ENCODE results near the gene SH2D7.
"Not testable (repeated sequence)": the region's sequence is repeated elsewhere in the genome, so short reads cannot be mapped to it uniquely, and the experiment has no call there.

SH2D7 gene

DNA sequence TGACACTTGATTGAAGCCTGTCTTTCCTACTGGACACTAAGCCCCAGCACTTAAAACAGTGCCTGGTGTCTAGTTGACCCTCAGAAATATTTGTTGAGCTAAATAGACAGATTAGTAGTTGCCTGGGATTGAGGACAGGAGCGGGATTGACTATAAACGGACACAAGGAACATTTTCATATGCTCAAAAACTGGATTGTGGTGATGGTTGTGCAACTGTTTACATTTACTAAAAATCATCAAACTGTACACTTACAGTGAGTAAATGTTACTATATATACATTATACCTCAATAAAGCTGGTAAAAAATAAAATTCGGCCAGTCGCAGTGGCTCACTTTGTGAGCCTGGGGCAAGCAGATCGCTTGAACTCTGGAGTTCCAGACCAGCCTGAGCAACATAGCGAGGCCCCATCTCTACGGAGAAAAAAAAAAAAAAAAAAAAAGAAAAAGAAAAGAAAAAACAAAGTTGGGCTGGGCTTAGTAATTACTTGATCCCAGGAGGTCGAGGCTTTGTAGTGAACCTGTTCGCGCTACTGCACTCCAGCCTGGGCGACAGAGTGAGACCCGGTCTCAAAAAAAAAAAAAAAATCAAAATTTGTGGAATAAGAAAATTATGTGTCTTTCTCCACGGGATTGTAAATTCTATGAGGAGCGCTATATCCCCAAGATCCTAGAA is 56.2 kb downstream of the SH2D7 start:
- DNase-seq: no peak

DNA sequence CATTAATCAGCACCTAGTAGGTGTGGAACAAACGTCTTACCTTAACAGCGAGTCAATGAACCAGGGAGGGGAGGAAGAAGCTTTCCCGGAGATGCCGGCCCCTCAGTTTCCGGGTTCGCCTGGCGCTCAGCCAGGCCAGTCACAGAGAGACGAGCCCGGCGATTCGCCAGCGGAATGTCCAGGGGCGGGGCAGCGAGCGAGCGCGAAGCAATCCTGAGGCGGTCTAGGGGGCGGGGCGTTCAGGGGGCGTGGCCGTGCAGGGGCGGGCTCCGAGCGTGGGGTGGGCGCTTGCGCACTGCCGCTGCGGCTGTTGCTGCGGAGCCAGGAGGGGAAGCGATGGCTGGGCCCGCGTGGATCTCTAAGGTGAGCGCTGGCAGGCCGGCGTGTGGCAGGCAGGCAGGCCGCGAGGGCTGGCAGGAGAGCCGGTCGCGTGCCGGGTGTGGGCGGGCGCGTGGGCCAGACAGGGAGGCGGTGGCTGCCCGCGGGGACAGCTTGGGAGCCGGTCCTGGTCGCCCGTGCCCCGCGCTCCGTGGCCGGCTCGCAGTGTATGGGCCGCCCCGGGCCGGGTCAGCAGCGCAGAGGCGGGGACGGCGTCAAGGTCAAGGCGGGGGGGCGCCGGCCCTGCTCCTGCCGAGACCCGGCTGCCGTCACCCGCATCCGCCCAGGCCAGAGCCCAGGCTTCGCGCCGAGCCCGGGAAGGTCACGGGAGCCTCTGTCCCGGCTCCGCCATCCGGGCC is 56.9 kb downstream of the SH2D7 start, which contains the start of gene IDH3A:
TSS of gene IDH3A (plus strand) at position 295 of the 737 bp plus-strand sequence. CDS start at position 337, 42 bp downstream.
- peak; percentile 80 for DNase-seq

DNA sequence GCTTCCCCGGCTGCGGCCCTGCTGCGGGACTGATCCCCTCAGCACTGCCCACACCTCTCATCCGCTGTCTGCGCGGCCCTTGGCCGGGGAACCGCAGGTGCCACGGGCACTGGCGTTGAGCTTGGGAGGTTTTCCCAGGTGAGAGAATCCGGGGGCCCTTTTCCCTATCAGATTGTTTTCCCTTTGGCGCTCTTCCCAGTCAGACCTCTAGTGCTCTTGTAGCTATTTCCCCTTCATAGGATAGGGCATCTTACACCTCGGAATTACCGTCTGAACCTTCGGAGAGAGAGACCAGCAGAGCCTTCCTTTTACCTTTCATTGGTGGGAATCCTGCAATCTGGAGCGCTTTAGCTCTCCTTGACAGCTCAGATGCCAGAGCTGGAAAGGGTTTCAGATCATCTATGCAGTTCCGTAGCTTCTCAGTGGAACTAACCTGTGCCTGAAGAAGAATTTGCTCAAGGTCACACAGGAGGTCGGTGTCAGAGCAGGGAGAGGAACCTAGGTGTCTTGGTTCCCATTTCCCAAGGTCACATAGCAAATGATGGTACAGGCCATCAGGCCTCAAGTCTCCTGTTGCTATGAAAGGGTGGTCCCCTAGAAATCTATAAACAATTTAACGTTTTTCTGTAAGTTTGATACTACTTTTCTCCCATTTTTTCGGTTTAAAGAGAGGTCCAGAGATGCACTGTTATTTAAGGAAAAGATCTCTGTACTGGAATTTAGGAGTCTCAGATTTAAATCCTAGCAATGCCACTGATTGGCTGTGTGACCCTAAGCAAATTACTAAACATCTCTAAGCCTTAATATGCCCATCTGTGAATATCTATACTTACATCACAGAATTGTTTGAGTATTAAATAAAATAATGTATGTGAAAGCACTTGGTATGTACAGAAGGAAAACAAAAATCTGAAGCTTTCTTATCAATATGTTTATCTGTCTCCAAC is 57.7 kb downstream of the SH2D7 start:
- DNase-seq: peak; percentile 29

DNA sequence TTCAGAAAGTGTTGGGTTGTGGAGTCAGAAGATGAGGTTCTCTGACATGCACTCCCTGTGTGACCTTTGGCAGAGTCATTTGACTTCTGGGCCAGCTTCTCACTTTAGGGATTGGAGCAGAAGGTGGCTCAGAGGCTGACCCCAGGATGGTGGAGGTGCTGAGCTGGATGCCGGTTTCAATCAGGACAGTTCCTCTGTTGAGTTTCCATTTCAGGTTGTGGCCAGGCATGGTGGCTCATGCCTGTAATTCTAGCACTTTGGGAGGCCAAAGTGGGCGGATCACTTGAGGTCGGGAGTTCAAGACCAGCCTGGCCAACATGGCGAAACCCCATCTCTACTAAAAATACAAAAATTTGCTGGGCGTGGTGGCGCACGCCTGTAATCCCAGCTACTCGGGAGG is 58.7 kb downstream of the SH2D7 start:
- not testable (repeated sequence) for DNase-seq

Data from NCI-H510A treated with DMSO at 0.1 percent for 48 hours (cell line).